Gastroesophageal sphincter (tissue), 4 donors: ENCODE data around the gene MAP3K3. TPM values are rescaled to one million over a fixed set of nuclear protein-coding genes. Genes with fewer than 3 reads are reported as not detected.
"Not testable (repeated sequence)": the region's sequence is repeated elsewhere in the genome, so short reads cannot be mapped to it uniquely, and the experiment has no call there.

Experiments
- ATAC-seq: fragments of 150-250 bp; one replicate; pipeline ENCODE4 v1.9.1; 2016; ENCODE audit warnings: mild to moderate bottlenecking, moderate library complexity
- H3K27ac ChIP-seq, 4 donors: fragments of 200-600 bp; sonication (generic) in 3 of 4; 1 replicate in 3 of 4; 2 replicates in 1 of 4; pipeline ENCODE4 v1.5.1; 2016 to 2019
- H3K27me3 ChIP-seq: fragments of 200-600 bp; sonication (generic); one replicate; pipeline ENCODE4 v1.5.1; 2019
- H3K36me3 ChIP-seq, 2 donors: fragments of 200-600 bp; sonication (generic); one replicate each; pipeline ENCODE4 v1.5.1; 2019; ENCODE audit warnings: control low read depth in 1 of 2
- H3K4me1 ChIP-seq, 3 donors: fragments of 200-600 bp; sonication (generic); 1 replicate in 2 of 3; 2 replicates in 1 of 3; pipeline ENCODE4 v1.5.1; 2016 to 2019; ENCODE audit warnings: control low read depth in 2 of 3
- H3K4me3 ChIP-seq, 2 donors: fragments of 200-600 bp; sonication (generic); one replicate each; pipeline ENCODE4 v1.5.1; 2019; ENCODE audit warnings: mild to moderate bottlenecking in 1 of 2, moderate library complexity in 1 of 2
- H3K9me3 ChIP-seq, 3 donors: fragments of 200-600 bp; sonication (generic); one replicate each; pipeline ENCODE4 v1.5.1; 2017 to 2019; ENCODE audit warnings: control low read depth in 2 of 3
- EP300 ChIP-seq: sonication (generic); formaldehyde crosslinking; IDR thresholded peaks from one replicate; pipeline ENCODE4 v1.6.1; 2017; ENCODE audit warnings: antibody characterized with exemption, mild to moderate bottlenecking
- POLR2A ChIP-seq, 2 donors: fragments of 450-650 bp; IDR thresholded peaks; one replicate each; pipeline ENCODE4 v1.6.1; 2017; ENCODE audit warnings: antibody characterized with exemption in 2 of 2, mild to moderate bottlenecking in 2 of 2, moderate library complexity in 1 of 2
- POLR2AphosphoS5 ChIP-seq: sonication (generic); formaldehyde crosslinking; IDR thresholded peaks from one replicate; pipeline ENCODE4 v1.6.1; 2017; ENCODE audit warnings: antibody characterized with exemption
- WGBS, 2 donors: methylation state at CpG; one replicate each; pipeline ENCODE4 v1.1.5; 2018; ENCODE audit warnings: low coverage in 1 of 2; 5-methylcytosine and 5-hydroxymethylcytosine counted together
- total RNA-seq, 4 donors: library from RNA; depleted of rRNA; stranded (reverse); fragments of >200 nt; gene quantifications; one replicate each; pipeline ENCODE4 v1.1.0, GENCODE V29; 2016
- TF ChIP-seq, protein P1 (sequence below), 4 experiments: fragments of 200-600 bp in 2 of 4; fragments of 450-650 bp in 2 of 4; sonication (generic) in 1 of 4; IDR thresholded peaks; one replicate each; pipeline ENCODE4 v1.5.1; 2017 to 2019; ENCODE audit warnings: antibody characterized with exemption in 4 of 4, mild to moderate bottlenecking in 2 of 4, moderate library complexity in 2 of 4

MAP3K3 gene
- total RNA-seq, 4 donors from 2014 or later: 64.9 to 108 (median 85.7) TPM

DNA sequence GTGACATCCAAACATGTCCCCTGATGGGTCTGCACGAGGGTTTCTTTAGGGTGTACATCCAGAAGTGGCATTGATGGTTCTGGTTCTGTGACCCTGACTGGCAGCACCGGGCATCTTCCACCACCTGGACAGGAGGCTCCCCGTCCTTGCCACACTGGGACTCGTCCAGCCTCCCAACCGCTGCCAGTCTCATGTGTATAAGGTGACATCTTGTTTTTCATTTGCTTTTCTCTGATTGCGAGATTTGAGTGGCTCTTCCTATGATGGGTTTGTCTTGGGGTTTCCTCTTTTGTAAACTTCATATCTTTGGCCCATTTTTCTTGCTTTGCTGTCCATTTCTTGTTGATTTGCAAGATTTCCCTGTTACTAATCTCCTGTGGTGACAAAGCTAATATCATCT lies 86.9 kb downstream of the MAP3K3 start:
- WGBS, 2 donors: 95% methylated on average over 6 of the region's 6 CpGs; no CpG with 5 or more reads in 1 of the 2 donors
- Histone ChIP-seq H3K9me3 (no peaks in the 10 kb centered on the region), H3K4me3 (no peak overlapping the region), H3K36me3 (peaks cover 0 to 100% of the 10 kb centered on the region in 2 donors), H3K4me1 (no peaks in the 10 kb centered on the region), H3K27ac (no peak overlapping the region), H3K27me3 (no peaks in the 10 kb centered on the region)
- ATAC-seq: no peak
- TF ChIP-seq EP300: no peak
- TF ChIP-seq, protein P1, sequence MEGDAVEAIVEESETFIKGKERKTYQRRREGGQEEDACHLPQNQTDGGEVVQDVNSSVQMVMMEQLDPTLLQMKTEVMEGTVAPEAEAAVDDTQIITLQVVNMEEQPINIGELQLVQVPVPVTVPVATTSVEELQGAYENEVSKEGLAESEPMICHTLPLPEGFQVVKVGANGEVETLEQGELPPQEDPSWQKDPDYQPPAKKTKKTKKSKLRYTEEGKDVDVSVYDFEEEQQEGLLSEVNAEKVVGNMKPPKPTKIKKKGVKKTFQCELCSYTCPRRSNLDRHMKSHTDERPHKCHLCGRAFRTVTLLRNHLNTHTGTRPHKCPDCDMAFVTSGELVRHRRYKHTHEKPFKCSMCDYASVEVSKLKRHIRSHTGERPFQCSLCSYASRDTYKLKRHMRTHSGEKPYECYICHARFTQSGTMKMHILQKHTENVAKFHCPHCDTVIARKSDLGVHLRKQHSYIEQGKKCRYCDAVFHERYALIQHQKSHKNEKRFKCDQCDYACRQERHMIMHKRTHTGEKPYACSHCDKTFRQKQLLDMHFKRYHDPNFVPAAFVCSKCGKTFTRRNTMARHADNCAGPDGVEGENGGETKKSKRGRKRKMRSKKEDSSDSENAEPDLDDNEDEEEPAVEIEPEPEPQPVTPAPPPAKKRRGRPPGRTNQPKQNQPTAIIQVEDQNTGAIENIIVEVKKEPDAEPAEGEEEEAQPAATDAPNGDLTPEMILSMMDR (IDR thresholded peaks at IDR 0.05): no peak
- no peak for TF ChIP-seq POLR2A (IDR thresholded peaks at IDR 0.05)
- TF ChIP-seq POLR2AphosphoS5: no peak

DNA sequence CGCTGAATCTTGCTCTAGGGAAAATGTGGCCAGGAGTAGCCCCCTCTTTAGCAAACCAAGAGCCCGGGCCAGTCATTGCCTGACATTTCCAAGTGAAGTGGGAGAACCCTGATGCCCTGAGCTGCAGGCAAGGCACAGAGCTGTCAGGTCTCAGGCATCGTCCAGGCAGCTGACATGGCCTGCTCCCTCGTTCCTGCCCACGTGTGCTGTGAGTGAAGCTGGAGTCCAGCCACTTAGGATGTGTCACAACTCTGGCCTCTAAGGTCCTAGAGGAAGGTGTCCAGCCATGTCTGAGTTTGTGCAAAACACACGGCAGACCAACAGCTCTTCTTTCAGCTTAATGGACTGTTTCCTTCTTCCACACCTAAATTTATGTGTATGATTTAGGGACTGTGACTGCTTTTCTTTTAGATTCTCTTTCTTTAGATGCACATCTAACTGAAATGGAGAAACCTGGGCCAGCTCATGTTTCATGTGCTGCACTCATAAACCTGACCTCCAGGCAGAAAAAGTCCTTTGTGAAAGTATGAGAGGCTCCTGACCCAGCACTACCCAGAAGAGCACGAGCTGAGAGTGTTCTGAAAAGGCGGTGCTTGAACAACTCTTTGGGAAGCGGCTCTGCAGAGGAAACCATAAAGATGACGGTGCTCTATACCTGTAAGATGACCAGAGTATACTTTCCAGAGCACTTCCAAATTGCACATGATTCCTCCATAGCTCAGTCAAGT lies 92.5 kb downstream of the MAP3K3 start:
- no peaks in the 10 kb centered on the region for H3K27me3 ChIP-seq
- TF ChIP-seq EP300 (no peak), POLR2AphosphoS5 (no peak), POLR2A (IDR thresholded peaks at IDR 0.05) (no peak)
- TF ChIP-seq, protein P1 (IDR thresholded peaks at IDR 0.05): no peak
- WGBS, 2 donors: 45 to 52% methylated on average over 4 of the region's 10 CpGs
- no peak for ATAC-seq
- H3K27ac ChIP-seq: no peak overlapping the region
- H3K9me3 ChIP-seq: no peaks in the 10 kb centered on the region
- H3K4me3 ChIP-seq: no peak overlapping the region
- H3K36me3 ChIP-seq: peaks cover 0 to 72% of the 10 kb centered on the region in 2 donors
- no peaks in the 10 kb centered on the region for H3K4me1 ChIP-seq

DNA sequence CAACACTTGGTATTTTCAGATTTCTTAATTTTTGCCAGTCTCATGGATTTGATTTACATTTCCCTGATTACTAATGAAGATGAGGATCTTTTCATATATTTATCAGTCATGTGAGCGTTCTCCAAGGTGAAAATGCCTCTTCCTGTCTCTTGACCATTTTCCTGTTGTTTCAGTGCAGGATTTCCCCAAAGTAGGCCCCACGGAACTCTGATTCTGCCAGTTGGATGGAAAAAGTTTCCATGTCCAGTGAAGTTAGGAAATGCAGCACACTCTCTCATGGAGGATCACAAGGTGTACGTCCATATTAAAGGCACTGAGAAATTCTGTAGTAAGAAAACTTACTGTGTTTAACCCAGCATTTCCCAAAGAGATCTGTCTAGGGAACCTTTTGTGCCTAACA lies 94.2 kb downstream of the MAP3K3 start:
- 82 to 86% methylated on average over 1 to 3 of the region's 3 CpGs for WGBS, 2 donors
- Histone ChIP-seq H3K4me1 (no peaks in the 10 kb centered on the region), H3K27me3 (no peaks in the 10 kb centered on the region), H3K27ac (no peak overlapping the region), H3K9me3 (no peaks in the 10 kb centered on the region), H3K36me3 (peaks cover 0 to 69% of the 10 kb centered on the region in 2 donors), H3K4me3 (no peak overlapping the region)
- ATAC-seq: no peak
- TF ChIP-seq POLR2A (IDR thresholded peaks at IDR 0.05) (no peak), EP300 (no peak), POLR2AphosphoS5 (no peak)
- TF ChIP-seq, protein P1 (IDR thresholded peaks at IDR 0.05): no peak

DNA sequence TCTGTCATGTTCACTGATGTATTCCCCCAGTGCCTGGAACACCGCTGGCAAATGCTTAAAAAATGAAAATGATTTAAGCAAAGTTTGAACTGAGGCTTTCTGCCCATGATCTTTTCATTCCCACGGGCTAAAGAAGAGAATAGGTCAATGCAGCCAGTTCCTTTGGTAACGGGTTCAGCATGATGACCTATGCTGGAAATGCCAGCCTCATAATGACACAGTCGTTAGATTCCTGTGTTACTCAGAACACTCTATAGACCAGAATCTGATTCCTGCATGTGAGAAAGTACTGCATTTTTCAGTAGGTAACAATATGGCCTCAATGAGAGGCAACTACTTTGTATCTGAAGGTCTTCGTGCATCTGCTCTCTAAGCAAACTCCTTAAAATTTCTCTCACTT lies 96.8 kb downstream of the MAP3K3 start:
- WGBS, 2 donors: 59 to 68% methylated on average over 4 to 5 of the region's 5 CpGs
- Histone ChIP-seq H3K4me1 (no peaks in the 10 kb centered on the region), H3K9me3 (no peaks in the 10 kb centered on the region), H3K27ac (no peak overlapping the region), H3K36me3 (peaks cover 0 to 64% of the 10 kb centered on the region in 2 donors), H3K27me3 (no peaks in the 10 kb centered on the region), H3K4me3 (no peak overlapping the region)
- TF ChIP-seq POLR2AphosphoS5: no peak
- TF ChIP-seq, protein P1 (IDR thresholded peaks at IDR 0.05): no peak
- no peak for TF ChIP-seq POLR2A (IDR thresholded peaks at IDR 0.05)
- TF ChIP-seq EP300: no peak
- no peak for ATAC-seq

DNA sequence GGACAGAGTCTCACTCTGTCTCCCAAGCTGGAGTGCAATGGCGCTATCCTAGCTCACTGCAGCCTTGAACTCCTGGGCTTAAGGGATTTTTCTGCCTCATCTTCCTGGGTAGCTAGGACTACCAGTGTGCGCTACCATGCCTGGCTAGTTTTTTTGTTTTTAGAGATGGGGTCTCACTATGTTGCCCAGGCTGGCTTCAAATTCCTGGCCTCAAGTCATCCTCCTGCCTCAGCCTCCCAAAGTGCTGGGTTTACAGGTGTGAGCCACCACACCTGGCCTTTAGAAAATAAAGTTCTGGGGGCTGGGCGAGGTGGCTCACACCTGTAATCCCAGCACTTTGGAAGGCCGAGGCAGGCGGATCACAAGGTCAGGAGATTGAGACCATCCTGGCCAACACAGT lies 98.0 kb downstream of the MAP3K3 start:
- H3K27me3 ChIP-seq, H3K27ac ChIP-seq, ATAC-seq, H3K9me3 ChIP-seq, H3K4me3 ChIP-seq, H3K4me1 ChIP-seq: not testable (repeated sequence)
- WGBS, 2 donors: 100% methylated on average over 1 to 2 of the region's 5 CpGs
- peaks cover 0 to 66% of the 10 kb centered on the region in 2 donors for H3K36me3 ChIP-seq
